Measurements from ENCODE around the gene CCNT2.

Gene CCNT2

GRCh38 chr2:134957477-134957876 lies 38.9 kb downstream of the CCNT2 start:
- TF ChIP-seq POLR2AphosphoS5 (IDR thresholded peaks at IDR 0.05; ENCODE audit: low read depth, low read length) = no peak
- no peak for TF ChIP-seq FOXP2 (optimal IDR thresholded peaks at IDR 0.05; ENCODE audit: borderline replicate concordance, extremely low read depth, extremely low read length, insufficient read depth)
- no peak for TF ChIP-seq REST (IDR thresholded peaks at IDR 0.05; ENCODE audit: insufficient read depth in 1 of 2, low read depth in 2 of 2, low read length in 2 of 2)
- TF ChIP-seq SIN3A (IDR thresholded peaks at IDR 0.05; ENCODE audit: borderline replicate concordance, insufficient read depth, low read length) = no peak
- no peak for TF ChIP-seq TAF1 (IDR thresholded peaks at IDR 0.05; ENCODE audit: borderline replicate concordance, insufficient read depth, low read length)

- no peak for TF ChIP-seq REST (IDR thresholded peaks at IDR 0.05; ENCODE audit: insufficient read depth in 1 of 2, low read depth in 2 of 2, low read length in 2 of 2)
- TF ChIP-seq SIN3A (IDR thresholded peaks at IDR 0.05; ENCODE audit: borderline replicate concordance, insufficient read depth, low read length) = no peak
- no peak for TF ChIP-seq TAF1 (IDR thresholded peaks at IDR 0.05; ENCODE audit: borderline replicate concordance, insufficient read depth, low read length)
- no peak for TF ChIP-seq POLR2AphosphoS5 (IDR thresholded peaks at IDR 0.05; ENCODE audit: low read depth, low read length)
- no peak for TF ChIP-seq FOXP2 (optimal IDR thresholded peaks at IDR 0.05; ENCODE audit: borderline replicate concordance, extremely low read depth, extremely low read length, insufficient read depth)
Measured at GRCh38 chr2:134973241-134974138, 54.9 kb downstream of the CCNT2 start.

- TF ChIP-seq POLR2AphosphoS5 (IDR thresholded peaks at IDR 0.05; ENCODE audit: low read depth, low read length) (no peak), REST (IDR thresholded peaks at IDR 0.05; ENCODE audit: insufficient read depth in 1 of 2, low read depth in 2 of 2, low read length in 2 of 2) (no peak), SIN3A (IDR thresholded peaks at IDR 0.05; ENCODE audit: borderline replicate concordance, insufficient read depth, low read length) (no peak), FOXP2 (optimal IDR thresholded peaks at IDR 0.05; ENCODE audit: borderline replicate concordance, extremely low read depth, extremely low read length, insufficient read depth) (no peak), TAF1 (IDR thresholded peaks at IDR 0.05; ENCODE audit: borderline replicate concordance, insufficient read depth, low read length) (no peak)
Measured at GRCh38 chr2:134975281-134976009, 56.8 kb downstream of the CCNT2 start.

DNA sequence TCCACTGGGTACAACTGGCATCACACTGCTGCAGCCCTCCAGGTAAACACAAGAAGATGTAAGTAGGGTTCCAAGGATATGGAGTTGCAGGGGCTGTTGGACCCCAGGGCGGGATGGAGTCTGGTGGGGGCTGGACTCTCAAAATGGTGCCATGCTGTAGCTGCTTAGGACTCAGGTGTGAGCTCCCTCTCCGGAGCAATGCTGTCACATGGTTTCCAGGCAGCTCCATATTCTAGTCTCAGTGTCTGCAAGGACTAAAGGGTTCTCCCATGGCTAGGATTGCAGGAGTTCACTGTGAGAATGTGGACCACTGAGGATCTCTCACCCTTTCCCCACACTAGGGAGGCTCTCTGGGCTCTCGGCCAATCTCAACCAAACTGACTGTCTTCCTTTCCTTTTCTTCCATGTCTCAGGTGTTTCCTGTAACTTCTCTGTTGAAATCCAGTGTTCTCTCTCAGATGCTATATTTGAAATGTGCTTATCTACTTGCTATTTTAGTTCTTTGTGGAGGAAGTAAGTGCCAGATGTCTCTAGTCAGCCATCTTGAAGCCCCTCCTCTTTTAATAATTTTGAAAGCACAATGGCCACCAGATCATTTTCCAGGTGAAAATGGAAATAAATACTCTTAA lies 57.6 kb downstream of the CCNT2 start:
- TF ChIP-seq FOXP2 (optimal IDR thresholded peaks at IDR 0.05; ENCODE audit: borderline replicate concordance, extremely low read depth, extremely low read length, insufficient read depth) = no peak
- TF ChIP-seq TAF1 (IDR thresholded peaks at IDR 0.05; ENCODE audit: borderline replicate concordance, insufficient read depth, low read length) = no peak
- TF ChIP-seq POLR2AphosphoS5 (IDR thresholded peaks at IDR 0.05; ENCODE audit: low read depth, low read length) = no peak
- TF ChIP-seq SIN3A (IDR thresholded peaks at IDR 0.05; ENCODE audit: borderline replicate concordance, insufficient read depth, low read length) = no peak
- TF ChIP-seq REST (IDR thresholded peaks at IDR 0.05; ENCODE audit: insufficient read depth in 1 of 2, low read depth in 2 of 2, low read length in 2 of 2) = no peak

Measured in PFSK-1 (cell line).